Activated naive CD8-positive, alpha-beta T cell treated with anti-CD3 and anti-CD28 coated beads, Interleukin-2, amount 50 U/mL, for 16 hours (primary cell): Measurements from ENCODE around the gene PRR36.
"Not testable (repeated sequence)": the region's sequence is repeated elsewhere in the genome, so short reads cannot be mapped to it uniquely, and the experiment has no call there.

ENCODE experiments used
- DNase-seq: peaks from one replicate; pipeline ENCODE4 v3.0.0-alpha.2; 2020; ENCODE audit warnings: low read depth, low spot score

Gene PRR36

GRCh38 chr19:7874076-7874896 lies at the start of gene PRR36:
TSS of gene PRR36 (minus strand) at chr19:7874390. CDS start at chr19:7873689, 701 bp downstream.
- DNase-seq, result no peak

DNA sequence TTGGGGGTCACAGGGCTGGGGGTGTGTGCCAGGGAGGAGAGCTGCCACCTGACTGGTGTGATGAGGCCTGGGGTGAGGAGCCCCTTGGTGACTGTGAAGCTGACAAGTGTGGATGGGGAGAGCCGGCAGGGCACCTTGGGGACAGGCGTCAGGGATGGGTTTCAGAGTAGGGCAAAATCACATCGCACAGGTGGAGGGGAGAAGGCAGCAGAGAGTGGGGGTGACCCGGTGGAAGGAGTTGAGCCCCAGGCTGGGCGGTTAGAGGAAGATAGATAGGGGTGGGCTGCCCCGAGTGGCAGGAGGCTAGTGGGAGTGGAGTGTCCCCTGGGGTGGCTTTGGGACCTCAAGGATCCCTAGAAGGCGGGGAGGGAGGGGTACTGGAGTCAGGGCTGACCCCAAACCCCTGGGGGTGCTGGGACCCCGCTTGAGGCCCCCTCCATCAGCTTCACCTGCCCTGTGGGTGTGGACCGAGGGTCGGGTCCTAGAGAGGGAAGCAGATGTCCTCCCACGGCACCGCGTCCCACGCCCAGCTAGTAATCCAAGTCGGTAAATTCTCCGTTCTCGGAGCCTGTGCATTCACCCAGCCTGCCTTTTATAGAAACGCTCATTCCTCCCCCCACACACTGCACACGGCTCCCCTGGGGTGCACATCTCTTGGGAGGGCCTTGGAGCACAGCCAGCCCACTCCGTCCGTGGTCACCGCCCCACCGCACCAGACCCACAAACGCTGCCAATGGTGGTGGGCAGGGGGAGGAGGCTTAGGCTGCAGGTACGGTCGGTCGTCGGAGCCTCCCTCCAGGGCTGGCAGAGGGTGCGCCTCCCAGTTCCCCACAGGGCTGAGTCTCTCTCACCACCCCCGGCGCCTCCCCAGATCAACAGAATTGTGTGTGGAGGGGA lies 49.4 kb upstream of the PRR36 start:
- DNase-seq, result no peak

DNA sequence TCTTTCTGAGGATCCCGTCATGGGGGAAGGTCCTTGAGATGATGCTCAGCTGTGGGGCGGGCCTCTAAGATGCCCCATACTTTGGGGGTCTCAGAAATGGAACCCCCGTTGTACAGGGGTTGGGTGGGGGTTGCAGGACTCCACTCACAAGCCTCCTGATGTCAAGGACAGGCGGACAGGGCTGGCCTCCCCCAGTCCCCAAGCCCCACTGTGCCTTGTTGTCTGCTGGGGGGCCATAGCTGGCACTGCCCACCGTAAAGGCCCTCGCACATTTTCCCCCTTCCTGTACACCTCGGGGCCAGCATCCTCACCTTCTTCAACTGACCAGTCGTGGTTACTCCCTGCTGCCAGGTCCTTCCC lies 48.6 kb upstream of the PRR36 start:
- DNase-seq, result no peak

DNA sequence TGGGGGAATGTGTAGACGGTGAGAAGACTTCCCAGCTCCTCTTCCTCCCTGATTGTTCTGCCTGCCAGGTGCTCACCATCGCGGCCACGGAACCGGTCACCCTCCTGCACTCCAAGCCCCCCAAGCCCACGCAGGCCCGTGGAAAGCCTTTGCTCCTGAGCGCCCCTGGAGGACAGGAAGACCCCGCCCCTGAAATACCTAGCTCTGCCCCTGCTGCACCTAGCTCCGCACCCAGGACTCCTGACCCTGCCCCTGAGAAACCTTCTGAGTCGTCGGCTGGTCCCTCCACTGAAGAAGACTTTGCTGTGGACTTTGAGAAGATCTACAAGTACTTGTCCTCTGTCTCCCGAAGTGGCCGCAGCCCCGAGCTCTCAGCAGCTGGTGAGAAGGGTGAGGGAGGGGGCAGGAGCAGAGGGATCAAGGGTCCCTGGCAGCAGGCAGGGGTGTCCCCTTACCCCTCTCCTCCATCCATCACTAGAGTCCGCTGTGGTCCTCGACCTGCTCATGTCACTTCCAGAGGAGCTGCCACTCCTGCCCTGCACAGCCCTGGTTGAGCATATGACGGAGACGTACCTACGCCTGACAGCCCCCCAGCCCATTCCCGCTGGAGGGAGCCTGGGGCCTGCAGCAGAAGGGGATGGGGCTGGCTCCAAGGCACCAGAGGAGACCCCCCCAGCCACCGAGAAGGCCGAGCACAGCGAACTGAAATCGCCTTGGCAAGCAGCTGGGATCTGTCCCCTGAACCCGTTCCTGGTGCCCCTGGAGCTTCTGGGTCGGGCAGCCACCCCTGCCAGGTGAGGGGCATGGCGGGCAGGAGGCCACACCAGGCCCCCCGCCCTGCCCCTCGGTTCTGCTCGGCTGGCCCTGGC lies 48.0 kb upstream of the PRR36 start:
- no peak for DNase-seq

- DNase-seq, result no peak
Observed at GRCh38 chr19:7921302-7921966, 47.2 kb upstream of the PRR36 start.

DNA sequence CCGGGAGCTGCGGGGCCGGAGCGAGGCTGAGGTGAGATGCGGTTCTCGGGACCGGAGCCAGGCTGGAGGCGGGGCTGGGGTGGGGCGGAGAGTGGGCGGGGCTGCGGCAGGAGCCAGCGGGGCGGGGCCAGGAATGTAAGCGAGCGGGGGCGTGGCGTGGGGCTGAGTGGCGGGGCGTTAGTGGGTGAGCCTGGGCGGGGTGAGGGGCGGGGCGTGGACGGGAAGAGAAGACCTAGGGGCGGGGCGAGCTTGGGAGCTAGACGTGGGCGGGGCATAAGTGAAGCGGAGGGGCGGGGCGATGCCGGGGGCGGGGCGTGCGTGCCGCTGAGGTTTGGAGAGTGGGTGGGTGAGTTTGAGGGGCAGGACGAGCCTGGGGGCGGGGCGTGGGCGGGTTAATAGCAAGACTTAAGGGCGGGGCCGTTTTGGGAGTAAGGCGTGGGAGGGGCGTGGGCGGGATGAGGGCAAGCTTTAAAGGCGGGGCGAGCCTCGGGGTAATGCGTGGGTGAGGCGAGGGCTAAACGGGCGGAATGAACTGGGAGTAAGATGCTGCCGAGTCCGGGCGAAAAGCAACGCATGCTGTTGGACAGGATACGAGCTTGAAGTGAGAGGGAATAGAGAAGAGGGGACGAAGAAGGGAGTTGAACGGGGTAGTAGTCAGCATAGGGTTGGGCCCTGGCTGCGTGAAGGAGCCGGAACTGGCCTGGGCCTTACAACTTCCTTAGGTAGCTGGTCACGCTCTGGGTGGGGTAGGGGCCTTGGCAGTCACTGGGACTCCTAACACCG lies 46.5 kb upstream of the PRR36 start:
- DNase-seq, result peak; percentile 99

DNA sequence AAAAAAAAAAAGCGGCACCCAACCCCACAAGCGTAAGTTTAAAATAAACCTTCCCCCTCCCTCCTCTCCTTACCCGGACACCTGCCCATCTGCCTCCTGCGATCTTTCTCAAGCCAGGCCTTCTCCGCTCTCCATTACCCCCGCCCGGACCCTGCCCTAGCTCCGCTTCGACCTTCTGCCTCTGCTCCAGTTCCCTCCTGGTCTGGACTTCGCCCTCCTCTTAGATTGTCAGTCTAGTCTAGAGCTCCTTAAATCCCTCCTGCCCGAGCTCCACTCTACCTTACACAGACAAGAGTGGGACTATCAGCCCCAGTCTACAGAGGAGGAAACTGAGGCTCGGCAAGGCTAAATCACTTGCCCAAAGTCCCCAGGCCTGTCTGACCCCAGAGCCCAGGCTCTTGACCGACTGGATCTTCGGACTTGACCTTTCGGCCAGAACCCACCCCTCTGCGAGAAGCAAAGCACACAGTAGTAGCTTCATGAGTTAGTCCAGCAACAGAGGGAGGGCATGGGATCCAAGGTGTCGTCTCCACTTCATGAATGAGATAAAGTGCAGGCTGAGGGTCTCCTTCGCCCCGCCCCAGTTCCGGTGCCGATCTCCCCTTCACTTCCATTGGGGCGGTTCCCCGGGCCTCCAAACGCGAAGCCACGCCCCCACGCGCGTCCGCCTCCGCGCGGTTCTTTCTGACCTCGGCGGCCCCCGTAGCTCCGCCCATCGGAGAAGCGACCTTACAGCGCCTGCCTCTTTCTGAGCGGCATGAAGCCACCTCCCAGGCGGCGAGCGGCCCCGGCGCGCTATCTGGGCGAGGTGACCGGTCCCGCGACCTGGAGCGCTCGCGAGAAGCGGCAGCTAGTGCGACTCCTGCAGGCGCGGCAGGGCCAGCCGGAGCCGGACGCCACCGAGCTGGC lies 45.7 kb upstream of the PRR36 start, which contains the start of gene SNAPC2:
SNAPC2 (plus strand) TSS at position 729 of the 909 bp plus-strand sequence; CDS start at position 758, 29 bp downstream.
- DNase-seq, result peak; percentile 91

- DNase-seq, result no peak
Observed at GRCh38 chr19:7918615-7919421, 44.6 kb upstream of the PRR36 start.

DNA sequence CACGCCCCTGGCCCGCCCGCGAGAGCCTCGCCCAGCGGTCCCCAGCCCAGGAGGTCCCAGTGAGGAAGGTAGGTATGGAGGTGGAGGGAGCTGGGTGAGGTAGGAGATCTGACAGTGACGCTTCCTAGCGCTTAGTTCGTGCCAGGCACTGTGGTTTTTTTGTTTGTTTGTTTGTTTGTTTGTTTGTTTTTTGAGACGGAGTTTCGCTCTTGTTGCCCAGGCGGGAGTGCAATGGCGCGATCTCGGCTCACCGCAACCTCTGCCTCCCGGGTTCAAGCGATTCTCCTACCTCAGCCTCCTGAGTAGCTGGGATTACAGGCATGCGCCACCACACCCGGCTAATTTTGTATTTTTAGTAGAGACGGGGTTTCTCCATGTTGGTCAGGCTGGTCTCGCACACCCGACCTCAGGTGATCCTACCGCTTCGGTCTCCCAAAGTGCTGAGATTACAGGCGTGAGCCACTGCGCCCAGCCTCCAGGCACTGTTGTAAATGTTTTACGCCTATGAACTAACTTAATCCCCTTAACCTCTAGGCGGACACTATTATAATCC lies 43.9 kb upstream of the PRR36 start:
- not testable (repeated sequence) for DNase-seq

- no peak for DNase-seq
Observed at GRCh38 chr19:7917267-7918061, 43.3 kb upstream of the PRR36 start.

DNA sequence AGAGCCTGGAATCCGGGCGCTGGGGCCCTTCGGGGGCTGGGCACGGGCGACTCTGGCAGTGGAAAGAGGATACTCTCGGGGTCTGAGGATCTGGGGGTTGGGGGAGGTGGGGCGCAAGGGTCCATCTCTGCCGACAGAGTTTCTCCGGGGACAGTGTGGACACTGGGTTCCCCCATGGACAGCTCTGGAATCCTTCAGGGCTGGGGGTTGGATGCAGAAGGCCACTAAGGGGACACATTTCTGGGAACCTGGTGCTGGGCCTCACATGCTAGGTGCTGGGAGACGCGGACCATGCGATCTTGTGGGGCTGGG lies 42.7 kb upstream of the PRR36 start:
- no peak for DNase-seq

GRCh38 chr19:7916103-7916954 lies 42.1 kb upstream of the PRR36 start:
- DNase-seq, result no peak

DNA sequence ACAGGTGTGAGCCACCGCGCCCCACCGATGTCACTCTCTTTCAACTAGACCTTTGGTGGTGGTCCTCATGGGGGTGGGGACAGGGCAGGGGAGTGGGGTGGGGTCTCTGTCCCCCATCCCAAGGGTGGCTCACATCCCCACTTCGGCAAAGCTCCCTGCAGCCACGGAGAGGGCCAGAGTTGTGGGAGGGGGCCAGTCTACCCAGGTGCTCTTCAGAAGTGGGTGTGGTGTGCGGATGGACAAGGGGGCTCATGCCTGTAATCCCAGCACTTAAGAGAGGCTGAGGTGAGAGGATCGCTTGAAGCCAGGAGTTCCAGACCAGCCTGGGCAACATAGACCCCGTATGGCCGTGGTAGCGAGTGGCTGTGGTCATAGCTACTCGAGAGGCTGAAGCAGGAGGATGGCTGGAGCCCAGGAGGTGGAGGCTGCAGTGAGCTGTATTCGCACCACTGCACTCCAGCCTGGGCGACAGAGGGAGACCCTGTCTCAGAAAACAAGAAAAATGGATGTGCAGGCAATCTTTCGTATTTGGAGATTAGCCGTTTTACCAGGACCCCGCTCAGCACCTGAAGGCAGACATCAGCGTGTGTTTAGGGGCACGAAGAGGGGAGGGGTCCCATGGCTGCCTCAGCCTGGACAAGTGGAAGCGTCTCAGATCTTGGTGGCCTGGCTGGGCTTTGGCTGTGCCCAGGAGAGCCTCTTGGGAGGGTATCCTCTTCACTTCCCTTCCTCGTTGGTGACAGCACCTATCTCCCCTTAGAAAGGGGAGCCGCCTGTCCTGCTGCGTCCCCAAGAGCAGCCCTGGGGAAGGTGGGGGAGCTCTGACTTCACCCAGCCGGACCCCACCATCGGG lies 41.3 kb upstream of the PRR36 start:
- DNase-seq, result no peak

DNA sequence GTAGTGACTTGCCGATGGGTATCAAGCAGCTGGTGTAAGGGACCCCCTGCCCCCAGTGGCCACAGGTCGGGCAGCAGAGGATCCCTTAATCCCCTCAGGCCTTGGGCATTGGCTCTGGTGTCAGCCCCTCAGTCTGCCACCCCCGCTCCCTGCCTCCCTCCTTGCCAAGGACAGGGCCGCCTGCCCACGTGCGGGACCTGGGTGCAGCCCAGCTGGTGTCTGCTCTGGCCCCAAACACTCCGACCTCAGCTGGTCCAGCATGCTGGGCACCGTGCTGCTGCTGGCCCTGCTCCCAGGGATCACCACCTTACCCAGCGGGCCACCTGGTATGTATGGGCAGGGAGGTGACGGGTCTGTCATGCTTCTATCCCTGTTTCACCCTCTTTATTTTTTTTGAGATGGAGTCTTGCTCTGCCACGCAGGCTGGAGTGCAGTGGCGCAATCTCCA lies 40.4 kb upstream of the PRR36 start, which contains the start of gene TGFBR3L:
TGFBR3L (plus strand) TSS at position 233 of the 448 bp plus-strand sequence.
- DNase-seq, result no peak

DNA sequence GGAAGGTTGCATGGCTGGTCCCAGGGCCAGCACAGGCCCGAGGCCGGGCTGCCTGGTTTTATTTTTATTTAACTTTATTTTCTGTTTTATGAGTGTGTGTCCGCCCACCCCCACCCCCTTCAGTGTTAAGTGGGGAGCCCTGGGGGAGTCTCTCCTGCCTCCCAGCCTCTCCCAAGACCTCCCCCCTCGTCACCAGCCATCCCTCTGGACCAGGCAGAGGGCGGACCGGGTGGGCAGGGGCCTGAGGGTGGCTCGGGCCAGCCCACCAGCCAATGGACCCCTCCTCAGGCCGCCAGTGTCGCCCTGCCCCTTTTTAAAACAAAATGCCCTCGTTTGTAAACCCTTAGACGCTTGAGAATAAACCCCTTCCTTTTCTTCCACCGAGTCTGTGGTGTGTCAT lies 39.9 kb upstream of the PRR36 start:
- DNase-seq, result no peak
